SK-N-SH (cell line): ENCODE results near the gene GZMA. TPM values are rescaled to one million over a fixed set of nuclear protein-coding genes. Genes with fewer than 3 reads are reported as not detected.

Source experiments
- CTCF ChIA-PET: fragments of 300-600, 350-600 bp; formaldehyde crosslinking; extraction: SDS; loops from one replicate; lab custom pipeline; 2021; lab: Yijun Ruan, JAX
- POLR2A ChIA-PET: fragments of 350-600 bp; sonication (Branson Sonifier 250); formaldehyde crosslinking; extraction: SDS; loops from one replicate; lab custom pipeline; 2020; ENCODE audit warnings: antibody characterized with exemption, inconsistent platforms; lab: Yijun Ruan, JAX
- DNase-seq: peaks from one replicate; pipeline ENCODE4 v3.0.0; 2012
- H2AFZ ChIP-seq: fragments of 200-600 bp; sonication (generic); 2 replicates; pipeline ENCODE4 v1.8.1; 2016; ENCODE audit warnings: antibody characterized with exemption, mild to moderate bottlenecking, low read depth
- H3F3A ChIP-seq: fragments of 200-600 bp; sonication (generic); replicated peaks from 2 replicates; pipeline ENCODE3; 2016; ENCODE audit warnings: antibody characterized with exemption, mild to moderate bottlenecking; ENCODE audit not compliant: insufficient read depth
- H3K27ac ChIP-seq, 2 experiments: fragments of 200-500 bp in 1 of 2; fragments of 200-600 bp in 1 of 2; sonication (Bioruptor generic) in 1 of 2; sonication (generic), shearing (Covaris generic) in 1 of 2; 2 replicates each; pipeline versions ENCODE4 v1.5.1 to v1.6.1; 2014 to 2016; ENCODE audit warnings: low read depth in 2 of 2, inconsistent platforms in 1 of 2, low read length in 1 of 2, mild to moderate bottlenecking in 1 of 2, mixed read lengths in 1 of 2
- H3K27me3 ChIP-seq: fragments of 200-600 bp; sonication (generic), shearing (Covaris generic); 2 replicates; pipeline ENCODE4 v1.6.1; 2016; ENCODE audit warnings: mixed run types; ENCODE audit not compliant: insufficient read depth
- H3K36me3 ChIP-seq, 2 experiments: fragments of 200-500 bp in 1 of 2; fragments of 200-600 bp in 1 of 2; sonication (Bioruptor generic) in 1 of 2; sonication (generic) in 1 of 2; replicated peaks in 1 of 2; 2 replicates each; pipeline versions ENCODE3 to v1.5.1; 2014 to 2016; ENCODE audit warnings: low read length in 1 of 2, mild to moderate bottlenecking in 1 of 2; ENCODE audit not compliant: insufficient read depth in 2 of 2, control insufficient read depth in 1 of 2
- H3K4me1 ChIP-seq, 2 experiments: fragments of 200-500 bp in 1 of 2; fragments of 200-600 bp in 1 of 2; sonication (Bioruptor generic) in 1 of 2; sonication (generic), shearing (Covaris generic) in 1 of 2; 2 replicates each; pipeline versions ENCODE4 v1.5.1 to v1.6.1; 2014 to 2016; ENCODE audit warnings: low read depth in 1 of 2, low read length in 1 of 2, mixed run types in 1 of 2; ENCODE audit not compliant: insufficient read depth in 2 of 2, control insufficient read depth in 1 of 2
- H3K4me2 ChIP-seq: fragments of 200-600 bp; sonication (generic), shearing (Covaris generic); 2 replicates; pipeline ENCODE4 v1.6.1; 2017; ENCODE audit warnings: mixed run types
- H3K4me3 ChIP-seq, 2 experiments: fragments of 200-500 bp in 1 of 2; fragments of 200-600 bp in 1 of 2; sonication (Bioruptor generic) in 1 of 2; sonication (generic), shearing (Covaris generic) in 1 of 2; 2 replicates each; pipeline versions ENCODE4 v1.5.1 to v1.8.1; 2014 to 2016; ENCODE audit warnings: low read depth in 2 of 2, inconsistent platforms in 1 of 2, low read length in 1 of 2, mild to moderate bottlenecking in 1 of 2, mixed read lengths in 1 of 2, moderate library complexity in 1 of 2
- H3K79me2 ChIP-seq: fragments of 200-600 bp; sonication (generic); 2 replicates; pipeline ENCODE4 v1.8.1; 2017; ENCODE audit warnings: mild to moderate bottlenecking; ENCODE audit not compliant: insufficient read depth
- H3K9ac ChIP-seq: fragments of 200-600 bp; sonication (generic); 2 replicates; pipeline ENCODE4 v1.6.1; 2017; ENCODE audit warnings: mixed run types
- H3K9me2 ChIP-seq: fragments of 200-600 bp; sonication (generic); 2 replicates; pipeline ENCODE4 v1.6.1; 2017; ENCODE audit warnings: mixed run types
- H3K9me3 ChIP-seq: fragments of 200-600 bp; sonication (generic); 2 replicates; pipeline ENCODE4 v1.6.1; 2017; ENCODE audit warnings: mixed run types, mild to moderate bottlenecking, moderate library complexity
- H4K20me1 ChIP-seq: fragments of 200-600 bp; sonication (generic); 2 replicates; pipeline ENCODE4 v1.6.1; 2017; ENCODE audit warnings: mild to moderate bottlenecking, mixed run types; ENCODE audit not compliant: insufficient read depth
- ELF1 ChIP-seq: IDR thresholded peaks from 2 replicates; pipeline ENCODE4 v1.4.0; 2012
- EZH2phosphoT487 ChIP-seq: fragments of 200-600 bp; sonication (generic); IDR thresholded peaks from 2 replicates; pipeline ENCODE4 v1.6.1; 2017; ENCODE audit warnings: low read depth, mixed run types, mild to moderate bottlenecking, antibody characterized with exemption, moderate library complexity, borderline replicate concordance
- FOSL2 ChIP-seq: IDR thresholded peaks from 2 replicates; pipeline ENCODE4 v1.4.0; 2012; ENCODE audit warnings: low read depth, mild to moderate bottlenecking, moderate library complexity, borderline replicate concordance
- FOXJ3 ChIP-seq: sonication (generic); formaldehyde crosslinking; IDR thresholded peaks from 2 replicates; pipeline ENCODE4 v1.5.1; 2020; ENCODE audit warnings: mild to moderate bottlenecking, missing genetic modification reagents
- FOXM1 ChIP-seq: IDR thresholded peaks from 2 replicates; pipeline ENCODE4 v1.4.0; 2012; ENCODE audit warnings: low read depth, mild to moderate bottlenecking
- GABPA ChIP-seq: IDR thresholded peaks from 2 replicates; pipeline ENCODE4 v1.4.0; 2012; ENCODE audit warnings: low read depth, mild to moderate bottlenecking
- GATA2 ChIP-seq: sonication (generic); formaldehyde crosslinking; IDR thresholded peaks from 2 replicates; pipeline ENCODE4 v1.5.0; 2020; ENCODE audit warnings: mild to moderate bottlenecking, missing genetic modification reagents
- JUND ChIP-seq: IDR thresholded peaks from 2 replicates; pipeline ENCODE4 v1.4.0; 2012
- MEF2A ChIP-seq: IDR thresholded peaks from 2 replicates; pipeline ENCODE4 v1.4.0; 2012; ENCODE audit warnings: low read depth, borderline replicate concordance
- RAD21 ChIP-seq: IDR thresholded peaks from 2 replicates; pipeline ENCODE4 v1.6.1; 2012; ENCODE audit warnings: mild to moderate bottlenecking, low read length
- RCOR1 ChIP-seq: fragments of 150-350 bp; IDR thresholded peaks from 2 replicates; pipeline ENCODE4 v1.6.1; 2017; ENCODE audit warnings: antibody characterized with exemption, low read length
- RFX5 ChIP-seq: IDR thresholded peaks from 2 replicates; pipeline ENCODE4 v1.6.1; 2012; ENCODE audit warnings: mild to moderate bottlenecking, improper control_type of control experiment, low read length
- RXRA ChIP-seq: IDR thresholded peaks from 2 replicates; pipeline ENCODE4 v1.4.0; 2012; ENCODE audit warnings: low read depth, mild to moderate bottlenecking, borderline replicate concordance
- TCF12 ChIP-seq: IDR thresholded peaks from 2 replicates; pipeline ENCODE4 v1.4.0; 2012
- WGBS: methylation state at CpG from one replicate; pipeline ENCODE4 v1.1.6; 2017; ENCODE audit warnings: low lambda C conversion rate; 5-methylcytosine and 5-hydroxymethylcytosine counted together
- polyA plus RNA-seq, 3 experiments: library from polyadenylated mRNA; depleted of rRNA; stranded (reverse); fragments of >200 nt; gene quantifications; 2 replicates each; pipeline ENCODE4 v1.2.3, GENCODE V29; 2012
- TF ChIP-seq, protein P1 (sequence below): fragments of 150-350 bp; IDR thresholded peaks from 2 replicates; pipeline ENCODE4 v1.6.1; 2016; ENCODE audit warnings: mild to moderate bottlenecking, low read depth, low read length
- TF ChIP-seq, protein P2 (sequence below): IDR thresholded peaks from 2 replicates; pipeline ENCODE4 v1.4.0; 2012; ENCODE audit warnings: low read depth, borderline replicate concordance
- TF ChIP-seq, protein P3 (sequence below): fragments of 150-350 bp; IDR thresholded peaks from 2 replicates; pipeline ENCODE4 v1.6.1; 2017; ENCODE audit warnings: antibody characterized with exemption, low read length, low read depth, borderline replicate concordance
- TF ChIP-seq, protein P4 (sequence below): IDR thresholded peaks from 2 replicates; pipeline ENCODE4 v1.6.1; 2012; ENCODE audit warnings: mild to moderate bottlenecking, low read depth, low read length, moderate library complexity

The GZMA gene
- polyA plus RNA-seq, 1 of the 3 experiments (the other 2 are of a cell fraction), result 0.07 TPM

DNA sequence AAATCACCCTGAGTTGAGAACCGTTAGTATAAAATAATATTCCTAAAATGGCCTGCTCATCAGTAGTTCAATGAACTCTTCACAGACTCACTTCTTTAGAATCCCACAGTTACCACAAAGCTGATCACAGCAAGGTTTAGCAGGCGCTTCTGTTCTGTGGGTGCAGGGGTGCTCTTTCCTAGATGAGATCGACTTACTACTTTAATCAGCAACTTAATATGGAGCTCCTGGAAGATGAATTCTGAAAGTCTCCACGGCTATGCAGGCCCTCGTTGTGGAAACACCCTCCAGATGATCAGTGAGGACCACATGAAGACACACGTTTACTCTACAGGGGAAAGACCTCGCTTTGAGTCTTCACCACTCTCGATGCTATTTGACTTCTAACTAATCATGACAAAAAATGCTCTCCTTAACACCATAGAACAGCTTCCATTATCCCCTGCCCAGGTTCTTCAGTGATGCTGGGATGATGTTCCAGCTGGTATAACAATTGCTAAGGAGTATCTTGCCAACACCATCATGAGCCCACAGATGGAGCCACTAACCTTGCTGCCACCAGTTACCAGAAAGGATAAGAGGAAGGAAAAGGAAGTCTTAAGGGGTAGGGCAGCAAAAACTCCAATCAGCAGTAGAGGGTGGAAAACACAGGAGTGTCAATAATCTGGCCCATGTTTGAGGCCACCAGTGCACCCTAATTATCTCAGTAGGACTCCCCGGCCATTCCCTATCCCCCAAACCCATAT lies 39.7 kb downstream of the GZMA start:
- Histone ChIP-seq H3K27me3 (peaks cover 13% of the 10 kb centered on the region; the same call in 1 of the 2 replicates), H3K4me2 (no peak overlapping the region), H3K9me3 (no peaks in the 10 kb centered on the region), H3K36me3 (no peaks in the 10 kb centered on the region), H3K9me2 (no peaks in the 10 kb centered on the region), H3K27ac (no peak overlapping the region), H3K9ac (no peak overlapping the region), H4K20me1 (no peaks in the 10 kb centered on the region), H3K4me3 (no peak overlapping the region), H3F3A (no peaks in the 10 kb centered on the region), H2AFZ (no peak overlapping the region)
- CTCF ChIA-PET, result interaction anchor here (0.7 to 1.4 kb wide), 2 partner anchors 20 to 237 kb away, joined by 3 to 4 read pairs; no protein-coding TSS in a partner anchor
- no peak for DNase-seq
- POLR2A ChIA-PET, result no interaction called here
- 6% methylated on average over 9 of the region's 9 CpGs for WGBS
- no peak for TF ChIP-seq ELF1
- TF ChIP-seq FOSL2, result no peak
- no peak for TF ChIP-seq RAD21
- TF ChIP-seq FOXJ3 (CRISPR knock-in tag), result no peak
- TF ChIP-seq RFX5, result no peak
- no peak for TF ChIP-seq RCOR1
- TF ChIP-seq RXRA, result no peak
- no peak for TF ChIP-seq GATA2 (CRISPR knock-in tag)
- no peak for TF ChIP-seq JUND
- TF ChIP-seq, protein P1, sequence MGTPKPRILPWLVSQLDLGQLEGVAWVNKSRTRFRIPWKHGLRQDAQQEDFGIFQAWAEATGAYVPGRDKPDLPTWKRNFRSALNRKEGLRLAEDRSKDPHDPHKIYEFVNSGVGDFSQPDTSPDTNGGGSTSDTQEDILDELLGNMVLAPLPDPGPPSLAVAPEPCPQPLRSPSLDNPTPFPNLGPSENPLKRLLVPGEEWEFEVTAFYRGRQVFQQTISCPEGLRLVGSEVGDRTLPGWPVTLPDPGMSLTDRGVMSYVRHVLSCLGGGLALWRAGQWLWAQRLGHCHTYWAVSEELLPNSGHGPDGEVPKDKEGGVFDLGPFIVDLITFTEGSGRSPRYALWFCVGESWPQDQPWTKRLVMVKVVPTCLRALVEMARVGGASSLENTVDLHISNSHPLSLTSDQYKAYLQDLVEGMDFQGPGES, result no peak
- no peak for TF ChIP-seq MEF2A
- no peak for TF ChIP-seq GABPA
- TF ChIP-seq, protein P2, sequence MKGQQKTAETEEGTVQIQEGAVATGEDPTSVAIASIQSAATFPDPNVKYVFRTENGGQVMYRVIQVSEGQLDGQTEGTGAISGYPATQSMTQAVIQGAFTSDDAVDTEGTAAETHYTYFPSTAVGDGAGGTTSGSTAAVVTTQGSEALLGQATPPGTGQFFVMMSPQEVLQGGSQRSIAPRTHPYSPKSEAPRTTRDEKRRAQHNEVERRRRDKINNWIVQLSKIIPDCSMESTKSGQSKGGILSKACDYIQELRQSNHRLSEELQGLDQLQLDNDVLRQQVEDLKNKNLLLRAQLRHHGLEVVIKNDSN, result no peak
- TF ChIP-seq, protein P3, sequence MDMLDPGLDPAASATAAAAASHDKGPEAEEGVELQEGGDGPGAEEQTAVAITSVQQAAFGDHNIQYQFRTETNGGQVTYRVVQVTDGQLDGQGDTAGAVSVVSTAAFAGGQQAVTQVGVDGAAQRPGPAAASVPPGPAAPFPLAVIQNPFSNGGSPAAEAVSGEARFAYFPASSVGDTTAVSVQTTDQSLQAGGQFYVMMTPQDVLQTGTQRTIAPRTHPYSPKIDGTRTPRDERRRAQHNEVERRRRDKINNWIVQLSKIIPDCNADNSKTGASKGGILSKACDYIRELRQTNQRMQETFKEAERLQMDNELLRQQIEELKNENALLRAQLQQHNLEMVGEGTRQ, result no peak
- TF ChIP-seq, all 33 proteins: peak for 0
- Histone ChIP-seq H3K79me2 (no peaks in the 10 kb centered on the region), H3K4me1 (no peaks in the 10 kb centered on the region)

DNA sequence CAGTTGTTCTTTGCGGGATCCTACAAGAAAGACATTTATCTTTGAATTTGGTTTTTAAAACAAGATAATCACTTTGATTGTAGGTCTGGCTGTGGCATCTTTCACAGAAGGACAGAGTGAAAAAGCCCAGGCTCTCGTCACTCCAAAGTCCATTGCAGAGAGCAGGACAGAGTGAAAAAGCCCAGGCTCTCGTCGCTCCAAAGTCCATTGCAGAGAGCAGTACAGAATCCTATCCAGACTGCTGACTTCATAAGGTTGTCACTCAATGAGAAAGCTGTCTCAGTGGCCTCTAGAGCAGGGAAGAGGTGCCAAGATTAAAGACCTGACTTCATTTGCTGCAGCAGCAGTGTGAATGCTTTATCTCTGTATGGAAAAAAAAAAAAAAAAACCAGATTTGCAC lies 41.2 kb downstream of the GZMA start:
- Histone ChIP-seq H3K9me2 (no peaks in the 10 kb centered on the region), H3K4me2 (no peak overlapping the region), H3K9me3 (no peaks in the 10 kb centered on the region), H3K27ac (no peak overlapping the region), H3K4me3 (no peak overlapping the region), H3K27me3 (peaks cover 7% of the 10 kb centered on the region; the same call in 1 of the 2 replicates), H3K9ac (no peak overlapping the region), H3K36me3 (no peaks in the 10 kb centered on the region), H3K79me2 (no peaks in the 10 kb centered on the region), H3F3A (peaks cover 6% of the 10 kb centered on the region), H2AFZ (no peak overlapping the region), H3K4me1 (no peaks in the 10 kb centered on the region), H4K20me1 (no peaks in the 10 kb centered on the region)
- no peak for DNase-seq
- WGBS, result 14% methylated on average over 4 of the region's 4 CpGs
- ChIA-PET POLR2A (no interaction called here), CTCF (interaction anchor here (1.4 kb wide), 1 partner anchor 237 kb away, joined by 5 read pairs; no protein-coding TSS in a partner anchor)
- no peak for TF ChIP-seq FOXJ3 (CRISPR knock-in tag)
- TF ChIP-seq, protein P3, result no peak
- no peak for TF ChIP-seq EZH2phosphoT487
- no peak for TF ChIP-seq FOXM1
- TF ChIP-seq, protein P4, sequence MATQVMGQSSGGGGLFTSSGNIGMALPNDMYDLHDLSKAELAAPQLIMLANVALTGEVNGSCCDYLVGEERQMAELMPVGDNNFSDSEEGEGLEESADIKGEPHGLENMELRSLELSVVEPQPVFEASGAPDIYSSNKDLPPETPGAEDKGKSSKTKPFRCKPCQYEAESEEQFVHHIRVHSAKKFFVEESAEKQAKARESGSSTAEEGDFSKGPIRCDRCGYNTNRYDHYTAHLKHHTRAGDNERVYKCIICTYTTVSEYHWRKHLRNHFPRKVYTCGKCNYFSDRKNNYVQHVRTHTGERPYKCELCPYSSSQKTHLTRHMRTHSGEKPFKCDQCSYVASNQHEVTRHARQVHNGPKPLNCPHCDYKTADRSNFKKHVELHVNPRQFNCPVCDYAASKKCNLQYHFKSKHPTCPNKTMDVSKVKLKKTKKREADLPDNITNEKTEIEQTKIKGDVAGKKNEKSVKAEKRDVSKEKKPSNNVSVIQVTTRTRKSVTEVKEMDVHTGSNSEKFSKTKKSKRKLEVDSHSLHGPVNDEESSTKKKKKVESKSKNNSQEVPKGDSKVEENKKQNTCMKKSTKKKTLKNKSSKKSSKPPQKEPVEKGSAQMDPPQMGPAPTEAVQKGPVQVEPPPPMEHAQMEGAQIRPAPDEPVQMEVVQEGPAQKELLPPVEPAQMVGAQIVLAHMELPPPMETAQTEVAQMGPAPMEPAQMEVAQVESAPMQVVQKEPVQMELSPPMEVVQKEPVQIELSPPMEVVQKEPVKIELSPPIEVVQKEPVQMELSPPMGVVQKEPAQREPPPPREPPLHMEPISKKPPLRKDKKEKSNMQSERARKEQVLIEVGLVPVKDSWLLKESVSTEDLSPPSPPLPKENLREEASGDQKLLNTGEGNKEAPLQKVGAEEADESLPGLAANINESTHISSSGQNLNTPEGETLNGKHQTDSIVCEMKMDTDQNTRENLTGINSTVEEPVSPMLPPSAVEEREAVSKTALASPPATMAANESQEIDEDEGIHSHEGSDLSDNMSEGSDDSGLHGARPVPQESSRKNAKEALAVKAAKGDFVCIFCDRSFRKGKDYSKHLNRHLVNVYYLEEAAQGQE, result no peak
- no peak for TF ChIP-seq RXRA
- TF ChIP-seq, protein P2, result no peak
- TF ChIP-seq TCF12, result no peak
